Lung (tissue), 12 donors: ENCODE data around the gene RETREG1. TPM values are rescaled to one million over a fixed set of nuclear protein-coding genes. Genes with fewer than 3 reads are reported as not detected.

ENCODE experiments used
- ATAC-seq: fragments of 200-7000 bp; cut with Tn5 transposase; one replicate; pipeline ENCODE4 v1.9.1; 2020; ENCODE audit warnings: moderate number of reproducible peaks; ENCODE audit not compliant: insufficient read depth, low FRiP score
- DNase-seq, 3 donors: peaks; one replicate each; pipeline ENCODE4 v3.0.0-alpha.2; 2013 to 2017
- H3K27ac ChIP-seq, 2 donors: one replicate each; pipeline ENCODE4 v1.5.1; 2013; ENCODE audit warnings: mild to moderate bottlenecking in 2 of 2, moderate library complexity in 2 of 2, control low read depth in 1 of 2, inconsistent platforms in 1 of 2, low read depth in 1 of 2, low read length in 1 of 2
- H3K27me3 ChIP-seq, 3 donors: one replicate each; pipeline ENCODE4 v1.5.1; 2013; ENCODE audit warnings: low read length in 2 of 3; ENCODE audit not compliant: control insufficient read depth in 3 of 3, insufficient read depth in 3 of 3
- H3K36me3 ChIP-seq, 4 donors: one replicate each; pipeline ENCODE4 v1.5.1; 2013; ENCODE audit warnings: low read length in 4 of 4, mild to moderate bottlenecking in 1 of 4, moderate library complexity in 1 of 4; ENCODE audit not compliant: control insufficient read depth in 4 of 4, insufficient read depth in 4 of 4
- H3K4me1 ChIP-seq, 5 donors: one replicate each; pipeline ENCODE4 v1.5.1; 2013; ENCODE audit warnings: low read length in 5 of 5, mild to moderate bottlenecking in 2 of 5, moderate library complexity in 1 of 5; ENCODE audit not compliant: control insufficient read depth in 5 of 5, insufficient read depth in 5 of 5
- H3K4me3 ChIP-seq: one replicate; pipeline ENCODE4 v1.5.1; 2013; ENCODE audit warnings: mild to moderate bottlenecking, control low read depth, moderate library complexity
- H3K9ac ChIP-seq, 2 donors: one replicate each; pipeline ENCODE4 v1.5.1; 2013; ENCODE audit warnings: low read length in 2 of 2, control low read depth in 1 of 2; ENCODE audit not compliant: insufficient read depth in 1 of 2
- H3K9me3 ChIP-seq, 4 donors: one replicate each; pipeline ENCODE4 v1.5.1; 2013; ENCODE audit warnings: low read length in 3 of 4, mild to moderate bottlenecking in 1 of 4, moderate library complexity in 1 of 4; ENCODE audit not compliant: control insufficient read depth in 4 of 4, insufficient read depth in 3 of 4
- WGBS, 2 donors: extraction: QIAGEN DNeasy Blood & Tissue Kit; methylation state at CpG; one replicate each; pipeline ENCODE4 v1.1.7; 2013; 5-methylcytosine and 5-hydroxymethylcytosine counted together
- polyA plus RNA-seq, 2 donors: library from polyadenylated mRNA; stranded (reverse); fragments of 200-250 nt; gene quantifications; one replicate each; pipeline ENCODE4 v1.2.1, GENCODE V29; 2013
- total RNA-seq, 2 donors: library from RNA; depleted of rRNA in 1 of 2; stranded (reverse); fragments of >200 nt in 1 of 2; gene quantifications; one replicate each; pipeline ENCODE4 v1.2.1, GENCODE V29; 2014 to 2021
- TF ChIP-seq, protein P1 (sequence below): IDR thresholded peaks from 2 replicates; pipeline ENCODE4 v1.5.1; 2012; ENCODE audit warnings: mild to moderate bottlenecking; ENCODE audit errors: control extremely low read depth, extremely low read depth
- donor health status: control.
- donor health status: control.
- donor health status: Bipolar disorder and iron deficiency.
- donor health status: healthy.
- donor health status: DM: yes; HTN: yes; CAD: no.

RETREG1 gene
- total and polyA plus RNA-seq, 4 donors = 6.8 to 19.5 (median 9.6) TPM

DNA sequence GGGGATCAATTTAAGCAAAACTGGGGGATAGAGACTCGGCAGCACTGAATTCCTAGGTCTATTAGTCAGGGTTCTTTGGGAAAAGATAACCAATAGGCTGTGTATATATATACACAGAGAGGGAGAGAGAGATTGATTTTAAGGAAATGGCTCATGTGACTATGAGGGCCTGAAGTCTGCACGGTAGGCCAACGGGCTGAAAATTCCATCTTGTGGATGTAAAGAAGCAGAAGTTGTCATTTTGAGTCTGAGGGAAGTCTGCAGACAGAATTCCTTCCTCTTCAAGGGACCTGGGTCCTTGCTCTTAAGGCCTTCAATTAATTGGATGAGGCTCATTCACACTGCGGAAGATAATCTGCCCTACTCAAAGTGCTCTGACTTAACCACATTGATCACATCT lies 91.1 kb downstream of the RETREG1 start:
- Histone ChIP-seq H3K9ac (no peak overlapping the region), H3K36me3 (no peaks in the 10 kb centered on the region), H3K9me3 (no peaks in the 10 kb centered on the region), H3K4me3 (no peak overlapping the region), H3K27me3 (no peaks in the 10 kb centered on the region), H3K4me1 (peaks cover 0 to 7% (median 0%) of the 10 kb centered on the region in 5 donors), H3K27ac (no peak overlapping the region)
- no peak for ATAC-seq
- DNase-seq = no peak
- TF ChIP-seq, protein P1, sequence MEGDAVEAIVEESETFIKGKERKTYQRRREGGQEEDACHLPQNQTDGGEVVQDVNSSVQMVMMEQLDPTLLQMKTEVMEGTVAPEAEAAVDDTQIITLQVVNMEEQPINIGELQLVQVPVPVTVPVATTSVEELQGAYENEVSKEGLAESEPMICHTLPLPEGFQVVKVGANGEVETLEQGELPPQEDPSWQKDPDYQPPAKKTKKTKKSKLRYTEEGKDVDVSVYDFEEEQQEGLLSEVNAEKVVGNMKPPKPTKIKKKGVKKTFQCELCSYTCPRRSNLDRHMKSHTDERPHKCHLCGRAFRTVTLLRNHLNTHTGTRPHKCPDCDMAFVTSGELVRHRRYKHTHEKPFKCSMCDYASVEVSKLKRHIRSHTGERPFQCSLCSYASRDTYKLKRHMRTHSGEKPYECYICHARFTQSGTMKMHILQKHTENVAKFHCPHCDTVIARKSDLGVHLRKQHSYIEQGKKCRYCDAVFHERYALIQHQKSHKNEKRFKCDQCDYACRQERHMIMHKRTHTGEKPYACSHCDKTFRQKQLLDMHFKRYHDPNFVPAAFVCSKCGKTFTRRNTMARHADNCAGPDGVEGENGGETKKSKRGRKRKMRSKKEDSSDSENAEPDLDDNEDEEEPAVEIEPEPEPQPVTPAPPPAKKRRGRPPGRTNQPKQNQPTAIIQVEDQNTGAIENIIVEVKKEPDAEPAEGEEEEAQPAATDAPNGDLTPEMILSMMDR = no peak
- 56 to 61% methylated on average over 4 of the region's 4 CpGs for WGBS, 2 donors

GRCh38 chr5:16524286-16524685 lies 92.5 kb downstream of the RETREG1 start:
- ATAC-seq (no peak), DNase-seq (no peak)
- TF ChIP-seq, protein P1 = no peak
- Histone ChIP-seq H3K4me3 (no peak overlapping the region), H3K9me3 (no peaks in the 10 kb centered on the region), H3K4me1 (peaks cover 0 to 7% (median 0%) of the 10 kb centered on the region in 5 donors), H3K36me3 (no peaks in the 10 kb centered on the region), H3K27ac (no peak overlapping the region), H3K9ac (no peak overlapping the region), H3K27me3 (no peaks in the 10 kb centered on the region)
- WGBS, 2 donors = 76 to 81% methylated on average over 5 of the region's 5 CpGs

DNA sequence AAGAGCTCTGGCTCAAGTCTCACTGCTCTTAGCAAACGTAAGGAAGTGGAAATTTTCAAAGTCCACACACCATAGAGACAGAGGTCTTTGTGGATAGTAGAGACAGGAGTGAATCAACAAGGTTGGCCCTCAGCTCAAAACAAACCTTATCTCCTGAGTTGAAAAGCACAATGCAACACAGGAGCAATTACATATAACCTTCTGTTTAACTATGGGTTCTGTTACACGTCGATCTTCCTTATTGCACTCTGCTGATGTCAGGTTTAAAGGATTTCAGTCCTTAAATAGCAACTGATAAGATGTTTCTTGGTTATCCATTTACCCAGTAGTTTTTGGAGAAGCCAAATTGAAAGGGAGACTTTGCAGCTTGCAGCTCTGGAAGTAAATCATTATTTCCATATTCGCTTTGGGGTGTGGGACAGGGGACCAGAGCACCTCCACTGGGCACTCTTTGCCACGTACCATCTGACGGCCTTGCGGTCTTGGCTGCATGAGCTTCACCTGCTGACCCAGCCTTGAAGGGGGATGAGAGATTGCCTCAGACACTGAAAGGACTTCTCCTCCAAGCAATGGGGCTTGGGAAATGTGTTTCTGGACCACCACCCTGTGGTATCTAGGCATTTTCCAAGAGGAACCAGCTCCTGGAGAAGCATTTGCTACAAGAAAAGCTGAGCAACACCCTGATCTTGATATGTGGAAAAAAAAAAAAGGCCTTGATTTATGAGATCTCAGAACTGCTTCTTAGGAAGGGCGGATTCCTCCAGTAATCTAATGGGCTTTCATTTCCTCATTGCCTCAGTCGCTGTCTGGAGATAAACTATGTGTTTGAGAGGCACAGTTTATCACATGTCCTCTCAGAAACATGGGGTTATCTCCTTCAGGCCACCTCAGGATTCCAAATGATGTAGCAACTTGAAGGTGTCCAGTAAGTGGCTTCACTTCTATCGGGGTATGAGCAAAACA lies 95.0 kb downstream of the RETREG1 start:
- 68 to 85% methylated on average over 10 of the region's 10 CpGs for WGBS, 2 donors
- Histone ChIP-seq H3K36me3 (no peaks in the 10 kb centered on the region), H3K4me3 (no peak overlapping the region), H3K9ac (no peak overlapping the region), H3K9me3 (no peaks in the 10 kb centered on the region), H3K27me3 (no peaks in the 10 kb centered on the region), H3K27ac (no peak overlapping the region), H3K4me1 (peaks cover 0 to 7% (median 0%) of the 10 kb centered on the region in 5 donors)
- DNase-seq (peak in 1 of 3 donors; percentile 7), ATAC-seq (no peak)
- TF ChIP-seq, protein P1 = no peak
